ENCODE results near the gene FOXF2. TPM values are rescaled to one million over a fixed set of nuclear protein-coding genes. Genes with fewer than 3 reads are reported as not detected.

Gene FOXF2
- total and polyA plus RNA-seq, 2 experiments from 2014 or later: not detected

DNA sequence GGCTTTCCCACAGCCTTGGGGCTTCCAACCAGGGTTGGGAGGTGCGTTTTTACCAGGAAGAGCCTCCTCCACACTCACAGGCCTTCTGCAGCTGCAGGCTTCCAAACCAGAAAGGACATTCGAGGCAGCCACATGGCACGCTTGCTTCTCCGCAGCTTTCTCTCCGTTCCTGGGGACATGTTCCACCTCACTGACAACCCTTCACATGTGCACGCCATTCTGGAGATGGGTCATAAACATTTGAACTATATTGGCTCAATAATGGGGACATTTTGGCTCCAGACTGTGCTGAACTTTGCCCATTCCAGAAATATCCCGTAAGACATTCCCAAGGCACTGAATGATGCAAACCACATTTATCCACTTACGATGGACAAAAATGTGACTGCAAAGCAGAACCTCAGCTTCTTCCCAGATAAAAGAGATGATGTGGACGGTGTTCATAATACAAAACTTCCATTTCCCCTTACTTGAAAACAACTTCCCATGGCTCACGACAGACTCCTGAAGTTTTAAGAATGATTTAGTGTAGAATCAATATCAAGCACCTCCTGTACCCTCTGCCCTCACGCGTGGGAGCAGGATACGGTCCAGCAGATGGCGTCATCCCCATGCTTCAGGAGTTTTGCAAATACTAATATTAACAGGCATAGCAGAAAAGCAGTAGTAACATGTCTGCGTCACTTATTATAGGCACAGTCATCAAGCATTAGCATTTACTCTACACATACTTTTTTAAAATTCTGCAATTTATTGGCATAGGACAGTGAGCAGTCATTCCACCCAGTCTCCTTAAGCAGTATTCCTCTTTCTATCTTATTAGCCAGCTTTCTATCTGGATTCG, 25.4 kb upstream of the FOXF2 start:
- H3K27me3 ChIP-seq (ENCODE audit: insufficient read depth): 0 out of 2 replicates have a peak, but pooled peaks cover 11% of the 10 kb centered on the region
- no peaks in the 10 kb centered on the region for H3K9me2 ChIP-seq (ENCODE audit: insufficient read depth)
- peak; percentile 57 for DNase-seq (ENCODE audit: low spot score)
- no peak for TF ChIP-seq EZH2phosphoT487 (IDR thresholded peaks at IDR 0.05; ENCODE audit: unreplicated experiment)
- TF ChIP-seq ZNF331 (CRISPR knock-in tag; IDR thresholded peaks at IDR 0.05; ENCODE audit: low read depth): no peak
- TF ChIP-seq POLR2AphosphoS5 (IDR thresholded peaks at IDR 0.05; ENCODE audit: low read depth): no peak
- TF ChIP-seq, protein P1, sequence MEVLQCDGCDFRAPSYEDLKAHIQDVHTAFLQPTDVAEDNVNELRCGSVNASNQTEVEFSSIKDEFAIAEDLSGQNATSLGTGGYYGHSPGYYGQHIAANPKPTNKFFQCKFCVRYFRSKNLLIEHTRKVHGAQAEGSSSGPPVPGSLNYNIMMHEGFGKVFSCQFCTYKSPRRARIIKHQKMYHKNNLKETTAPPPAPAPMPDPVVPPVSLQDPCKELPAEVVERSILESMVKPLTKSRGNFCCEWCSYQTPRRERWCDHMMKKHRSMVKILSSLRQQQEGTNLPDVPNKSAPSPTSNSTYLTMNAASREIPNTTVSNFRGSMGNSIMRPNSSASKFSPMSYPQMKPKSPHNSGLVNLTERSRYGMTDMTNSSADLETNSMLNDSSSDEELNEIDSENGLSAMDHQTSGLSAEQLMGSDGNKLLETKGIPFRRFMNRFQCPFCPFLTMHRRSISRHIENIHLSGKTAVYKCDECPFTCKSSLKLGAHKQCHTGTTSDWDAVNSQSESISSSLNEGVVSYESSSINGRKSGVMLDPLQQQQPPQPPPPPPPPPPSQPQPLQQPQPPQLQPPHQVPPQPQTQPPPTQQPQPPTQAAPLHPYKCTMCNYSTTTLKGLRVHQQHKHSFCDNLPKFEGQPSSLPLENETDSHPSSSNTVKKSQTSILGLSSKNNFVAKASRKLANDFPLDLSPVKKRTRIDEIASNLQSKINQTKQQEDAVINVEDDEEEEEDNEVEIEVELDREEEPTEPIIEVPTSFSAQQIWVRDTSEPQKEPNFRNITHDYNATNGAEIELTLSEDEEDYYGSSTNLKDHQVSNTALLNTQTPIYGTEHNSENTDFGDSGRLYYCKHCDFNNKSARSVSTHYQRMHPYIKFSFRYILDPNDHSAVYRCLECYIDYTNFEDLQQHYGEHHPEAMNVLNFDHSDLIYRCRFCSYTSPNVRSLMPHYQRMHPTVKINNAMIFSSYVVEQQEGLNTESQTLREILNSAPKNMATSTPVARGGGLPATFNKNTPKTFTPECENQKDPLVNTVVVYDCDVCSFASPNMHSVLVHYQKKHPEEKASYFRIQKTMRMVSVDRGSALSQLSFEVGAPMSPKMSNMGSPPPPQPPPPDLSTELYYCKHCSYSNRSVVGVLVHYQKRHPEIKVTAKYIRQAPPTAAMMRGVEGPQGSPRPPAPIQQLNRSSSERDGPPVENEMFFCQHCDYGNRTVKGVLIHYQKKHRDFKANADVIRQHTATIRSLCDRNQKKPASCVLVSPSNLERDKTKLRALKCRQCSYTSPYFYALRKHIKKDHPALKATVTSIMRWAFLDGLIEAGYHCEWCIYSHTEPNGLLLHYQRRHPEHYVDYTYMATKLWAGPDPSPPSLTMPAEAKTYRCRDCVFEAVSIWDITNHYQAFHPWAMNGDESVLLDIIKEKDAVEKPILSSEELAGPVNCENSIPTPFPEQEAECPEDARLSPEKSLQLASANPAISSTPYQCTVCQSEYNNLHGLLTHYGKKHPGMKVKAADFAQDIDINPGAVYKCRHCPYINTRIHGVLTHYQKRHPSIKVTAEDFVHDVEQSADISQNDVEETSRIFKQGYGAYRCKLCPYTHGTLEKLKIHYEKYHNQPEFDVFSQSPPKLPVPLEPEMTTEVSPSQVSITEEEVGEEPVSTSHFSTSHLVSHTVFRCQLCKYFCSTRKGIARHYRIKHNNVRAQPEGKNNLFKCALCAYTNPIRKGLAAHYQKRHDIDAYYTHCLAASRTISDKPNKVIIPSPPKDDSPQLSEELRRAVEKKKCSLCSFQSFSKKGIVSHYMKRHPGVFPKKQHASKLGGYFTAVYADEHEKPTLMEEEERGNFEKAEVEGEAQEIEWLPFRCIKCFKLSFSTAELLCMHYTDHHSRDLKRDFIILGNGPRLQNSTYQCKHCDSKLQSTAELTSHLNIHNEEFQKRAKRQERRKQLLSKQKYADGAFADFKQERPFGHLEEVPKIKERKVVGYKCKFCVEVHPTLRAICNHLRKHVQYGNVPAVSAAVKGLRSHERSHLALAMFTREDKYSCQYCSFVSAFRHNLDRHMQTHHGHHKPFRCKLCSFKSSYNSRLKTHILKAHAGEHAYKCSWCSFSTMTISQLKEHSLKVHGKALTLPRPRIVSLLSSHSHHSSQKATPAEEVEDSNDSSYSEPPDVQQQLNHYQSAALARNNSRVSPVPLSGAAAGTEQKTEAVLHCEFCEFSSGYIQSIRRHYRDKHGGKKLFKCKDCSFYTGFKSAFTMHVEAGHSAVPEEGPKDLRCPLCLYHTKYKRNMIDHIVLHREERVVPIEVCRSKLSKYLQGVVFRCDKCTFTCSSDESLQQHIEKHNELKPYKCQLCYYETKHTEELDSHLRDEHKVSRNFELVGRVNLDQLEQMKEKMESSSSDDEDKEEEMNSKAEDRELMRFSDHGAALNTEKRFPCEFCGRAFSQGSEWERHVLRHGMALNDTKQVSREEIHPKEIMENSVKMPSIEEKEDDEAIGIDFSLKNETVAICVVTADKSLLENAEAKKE (CRISPR knock-in tag; IDR thresholded peaks at IDR 0.05): no peak
- TF ChIP-seq, protein P2, sequence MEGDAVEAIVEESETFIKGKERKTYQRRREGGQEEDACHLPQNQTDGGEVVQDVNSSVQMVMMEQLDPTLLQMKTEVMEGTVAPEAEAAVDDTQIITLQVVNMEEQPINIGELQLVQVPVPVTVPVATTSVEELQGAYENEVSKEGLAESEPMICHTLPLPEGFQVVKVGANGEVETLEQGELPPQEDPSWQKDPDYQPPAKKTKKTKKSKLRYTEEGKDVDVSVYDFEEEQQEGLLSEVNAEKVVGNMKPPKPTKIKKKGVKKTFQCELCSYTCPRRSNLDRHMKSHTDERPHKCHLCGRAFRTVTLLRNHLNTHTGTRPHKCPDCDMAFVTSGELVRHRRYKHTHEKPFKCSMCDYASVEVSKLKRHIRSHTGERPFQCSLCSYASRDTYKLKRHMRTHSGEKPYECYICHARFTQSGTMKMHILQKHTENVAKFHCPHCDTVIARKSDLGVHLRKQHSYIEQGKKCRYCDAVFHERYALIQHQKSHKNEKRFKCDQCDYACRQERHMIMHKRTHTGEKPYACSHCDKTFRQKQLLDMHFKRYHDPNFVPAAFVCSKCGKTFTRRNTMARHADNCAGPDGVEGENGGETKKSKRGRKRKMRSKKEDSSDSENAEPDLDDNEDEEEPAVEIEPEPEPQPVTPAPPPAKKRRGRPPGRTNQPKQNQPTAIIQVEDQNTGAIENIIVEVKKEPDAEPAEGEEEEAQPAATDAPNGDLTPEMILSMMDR (conservative IDR thresholded peaks at IDR 0.05; ENCODE audit: low read depth in 2 of 2): peak; percentile 70 to 81
- no peak overlapping the region for H3K4me2 ChIP-seq
- peak; percentile 60 for ATAC-seq
- H3K79me2 ChIP-seq (replicated peaks; ENCODE audit: insufficient read depth): no peaks in the 10 kb centered on the region
- H3K27ac ChIP-seq (ENCODE audit: low read depth): no peak overlapping the region
- H3K4me1 ChIP-seq (ENCODE audit: insufficient read depth): peaks cover 10% of the 10 kb centered on the region
- H3K36me3 Mint-ChIP-seq (ENCODE audit: low read depth): no peaks in the 10 kb centered on the region
- H3K27ac Mint-ChIP-seq: no peak overlapping the region
- H3F3A ChIP-seq (replicated peaks; ENCODE audit: low read depth): no peaks in the 10 kb centered on the region
- no peak overlapping the region for H2AFZ ChIP-seq
- H3K36me3 ChIP-seq (ENCODE audit: insufficient read depth): no peaks in the 10 kb centered on the region
- H4K20me1 ChIP-seq (replicated peaks; ENCODE audit: insufficient read depth): no peaks in the 10 kb centered on the region
- no peak overlapping the region for H3K4me3 ChIP-seq
- peaks cover 7% of the 10 kb centered on the region for H3K4me1 Mint-ChIP-seq
- H3K4me3 Mint-ChIP-seq: no peak overlapping the region
- no peaks in the 10 kb centered on the region; the same call in 2 of the 3 replicates for H3K9me3 Mint-ChIP-seq
- peaks cover 2% of the 10 kb centered on the region for H3K27me3 Mint-ChIP-seq (ENCODE audit: insufficient read depth, low read depth, poor library complexity)

Measured in GM23338 (cell line).